Measurements from ENCODE around the gene POU5F1. TPM values are rescaled to one million over a fixed set of nuclear protein-coding genes. Genes with fewer than 3 reads are reported as not detected.

The POU5F1 gene
- polyA plus RNA-seq, 3 donors, result 0.20 TPM; not detected in 2

DNA sequence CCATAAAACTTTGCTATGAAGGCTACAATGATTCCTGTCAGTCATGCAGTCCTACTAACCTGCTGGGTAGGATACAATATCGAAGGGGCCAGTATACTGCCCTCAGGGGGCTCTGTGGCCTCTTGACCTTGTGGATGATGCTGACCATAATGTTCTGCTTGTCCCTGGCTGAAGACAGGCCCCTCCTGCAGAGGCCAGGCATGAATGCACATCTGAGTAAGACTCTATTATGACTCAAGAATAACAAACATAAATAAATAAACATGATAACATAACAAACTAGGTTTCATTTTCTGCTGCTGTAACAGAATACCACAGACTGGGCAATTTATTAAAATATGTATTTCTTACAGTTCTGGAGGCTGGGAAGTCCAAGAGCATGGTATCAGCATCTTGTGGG lies 44.0 kb upstream of the POU5F1 start:
- Mint-ChIP-seq H3K4me1 (peaks cover 45% of the 10 kb centered on the region), H3K4me3 (no peak overlapping the region), H3K36me3 (peaks cover 3 to 4% of the 10 kb centered on the region in 2 donors), H3K9me3 (peaks cover 7 to 47% (median 44%) of the 10 kb centered on the region in 7 donors), H3K27me3 (ENCODE audit: low read depth in 3 of 3) (peaks cover 0 to 2% (median 0%) of the 10 kb centered on the region in 3 donors), H3K27ac (peak overlapping the region in 6 of 7 donors; percentile 63 to 92 (median 84))
- TF ChIP-seq, protein P1, sequence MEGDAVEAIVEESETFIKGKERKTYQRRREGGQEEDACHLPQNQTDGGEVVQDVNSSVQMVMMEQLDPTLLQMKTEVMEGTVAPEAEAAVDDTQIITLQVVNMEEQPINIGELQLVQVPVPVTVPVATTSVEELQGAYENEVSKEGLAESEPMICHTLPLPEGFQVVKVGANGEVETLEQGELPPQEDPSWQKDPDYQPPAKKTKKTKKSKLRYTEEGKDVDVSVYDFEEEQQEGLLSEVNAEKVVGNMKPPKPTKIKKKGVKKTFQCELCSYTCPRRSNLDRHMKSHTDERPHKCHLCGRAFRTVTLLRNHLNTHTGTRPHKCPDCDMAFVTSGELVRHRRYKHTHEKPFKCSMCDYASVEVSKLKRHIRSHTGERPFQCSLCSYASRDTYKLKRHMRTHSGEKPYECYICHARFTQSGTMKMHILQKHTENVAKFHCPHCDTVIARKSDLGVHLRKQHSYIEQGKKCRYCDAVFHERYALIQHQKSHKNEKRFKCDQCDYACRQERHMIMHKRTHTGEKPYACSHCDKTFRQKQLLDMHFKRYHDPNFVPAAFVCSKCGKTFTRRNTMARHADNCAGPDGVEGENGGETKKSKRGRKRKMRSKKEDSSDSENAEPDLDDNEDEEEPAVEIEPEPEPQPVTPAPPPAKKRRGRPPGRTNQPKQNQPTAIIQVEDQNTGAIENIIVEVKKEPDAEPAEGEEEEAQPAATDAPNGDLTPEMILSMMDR (IDR thresholded peaks at IDR 0.05), result no peak
- Histone ChIP-seq H3K4me1 (ENCODE audit: control insufficient read depth in 1 of 2, insufficient read depth in 2 of 2, low read length in 2 of 2) (peaks cover 14 to 38% of the 10 kb centered on the region in 2 donors), H3K9ac (ENCODE audit: insufficient read depth, low read length, poor library complexity, severe bottlenecking) (no peak overlapping the region), H4K20me1 (ENCODE audit: insufficient read depth, low read length) (no peaks in the 10 kb centered on the region), H3K4me3 (replicated peaks in 1 of 3; ENCODE audit: low read depth in 2 of 3, low read length in 3 of 3) (no peak overlapping the region), H3K36me3 (replicated peaks in 1 of 2; ENCODE audit: control insufficient read depth in 1 of 2, insufficient read depth in 2 of 2, low read length in 2 of 2) (no peaks in the 10 kb centered on the region), H3K27ac (ENCODE audit: low read depth in 1 of 2, low read length in 2 of 2) (no peak overlapping the region), H3K4me2 (replicated peaks; ENCODE audit: extremely low read depth, low read length, poor library complexity, severe bottlenecking) (no peak overlapping the region), H2AFZ (ENCODE audit: insufficient read depth, low read depth, low read length, poor library complexity, severe bottlenecking) (no peak overlapping the region), H3K9me3 (replicated peaks in 1 of 2; ENCODE audit: control insufficient read depth in 1 of 2, insufficient read depth in 1 of 2, low read length in 2 of 2) (peaks cover 27 to 47% of the 10 kb centered on the region in 2 donors), H3K79me2 (ENCODE audit: insufficient read depth, low read length) (no peaks in the 10 kb centered on the region), H3K27me3 (ENCODE audit: control insufficient read depth in 2 of 2, insufficient read depth in 2 of 2, low read length in 2 of 2) (no peaks in the 10 kb centered on the region)
- no peak for DNase-seq
- 100% methylated on average over 1 of the region's 1 CpG for WGBS (ENCODE audit: insufficient coverage)
- intact Hi-C loops (cut with micrococcal nuclease), result no loop called here

DNA sequence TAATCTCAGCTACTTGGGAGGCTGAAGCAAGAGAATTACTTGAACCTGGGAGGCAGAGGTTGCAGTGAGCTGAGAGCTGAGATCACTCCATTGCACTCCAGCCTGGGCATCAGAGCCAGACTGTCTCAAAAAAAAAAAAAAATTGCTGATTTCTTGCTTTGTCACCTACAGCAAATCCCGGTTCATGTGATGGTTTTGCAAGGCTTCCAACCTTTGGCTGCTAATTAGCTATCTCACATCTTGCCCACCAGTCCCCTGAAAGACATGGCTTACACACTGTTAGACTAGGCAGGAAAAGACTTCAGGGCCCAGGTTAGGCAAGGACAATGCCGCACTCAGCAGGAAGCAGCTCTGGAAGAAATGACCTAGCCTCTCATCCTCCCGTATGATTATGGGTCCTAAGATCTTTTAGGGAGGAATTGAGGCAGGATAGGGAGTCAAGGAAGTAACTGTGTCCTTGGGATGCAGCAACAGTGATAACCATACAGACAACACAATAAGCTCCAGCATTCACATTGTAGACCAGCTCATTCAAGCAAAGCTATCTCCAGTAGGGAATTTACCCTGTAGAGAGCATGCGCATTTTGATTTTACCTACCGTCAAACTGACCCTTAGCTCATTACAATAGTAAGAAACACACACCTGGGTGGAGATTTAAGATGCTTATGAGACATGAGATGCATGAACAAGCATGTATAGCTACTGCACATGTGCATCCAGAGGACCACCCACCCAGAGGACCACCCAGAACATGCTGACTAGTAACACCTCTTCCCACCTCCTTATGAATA lies 40.5 kb upstream of the POU5F1 start:
- H3K9ac ChIP-seq (ENCODE audit: insufficient read depth, low read length, poor library complexity, severe bottlenecking), result no peak overlapping the region
- H3K79me2 ChIP-seq (ENCODE audit: insufficient read depth, low read length), result no peaks in the 10 kb centered on the region
- no peak overlapping the region for H2AFZ ChIP-seq (ENCODE audit: insufficient read depth, low read depth, low read length, poor library complexity, severe bottlenecking)
- H4K20me1 ChIP-seq (ENCODE audit: insufficient read depth, low read length), result no peaks in the 10 kb centered on the region
- intact Hi-C loops (cut with micrococcal nuclease), result no loop called here
- H3K36me3 Mint-ChIP-seq, result peaks cover 1 to 5% of the 10 kb centered on the region in 2 donors
- peaks cover 14 to 15% of the 10 kb centered on the region in 2 donors for H3K9me3 ChIP-seq (replicated peaks in 1 of 2; ENCODE audit: control insufficient read depth in 1 of 2, insufficient read depth in 1 of 2, low read length in 2 of 2)
- no peak overlapping the region for H3K27ac ChIP-seq (ENCODE audit: low read depth in 1 of 2, low read length in 2 of 2)
- no peak overlapping the region for H3K4me3 Mint-ChIP-seq
- TF ChIP-seq, protein P1 (IDR thresholded peaks at IDR 0.05), result no peak
- H3K27ac Mint-ChIP-seq, result peak overlapping the region in 1 of 7 donors; percentile 54
- no peak overlapping the region for H3K4me2 ChIP-seq (replicated peaks; ENCODE audit: extremely low read depth, low read length, poor library complexity, severe bottlenecking)
- no peaks in the 10 kb centered on the region for H3K36me3 ChIP-seq (replicated peaks in 1 of 2; ENCODE audit: control insufficient read depth in 1 of 2, insufficient read depth in 2 of 2, low read length in 2 of 2)
- 56% methylated on average over 1 of the region's 5 CpGs for WGBS (ENCODE audit: insufficient coverage)
- peaks cover 0 to 17% (median 13%) of the 10 kb centered on the region in 7 donors for H3K9me3 Mint-ChIP-seq
- no peak for DNase-seq
- no peak overlapping the region for H3K4me3 ChIP-seq (replicated peaks in 1 of 3; ENCODE audit: low read depth in 2 of 3, low read length in 3 of 3)
- peaks cover 11 to 45% of the 10 kb centered on the region in 2 donors for H3K4me1 ChIP-seq (ENCODE audit: control insufficient read depth in 1 of 2, insufficient read depth in 2 of 2, low read length in 2 of 2)
- H3K4me1 Mint-ChIP-seq, result peaks cover 55% of the 10 kb centered on the region
- peaks cover 0 to 3% (median 0%) of the 10 kb centered on the region in 3 donors for H3K27me3 Mint-ChIP-seq (ENCODE audit: low read depth in 3 of 3)
- H3K27me3 ChIP-seq (ENCODE audit: control insufficient read depth in 2 of 2, insufficient read depth in 2 of 2, low read length in 2 of 2), result no peaks in the 10 kb centered on the region
